OCI-LY3 (cell line): ENCODE results near the gene ESYT2.

ENCODE experiments used
- H2AFZ ChIP-seq: fragments of 200-600, 300-600 bp; shearing (Covaris generic); 2 replicates; pipeline ENCODE4 v1.6.0; 2014; ENCODE audit warnings: antibody characterized with exemption, low read depth, low read length
- H3K27ac ChIP-seq: fragments of 200-600, 300-600 bp; sonication (generic); 2 replicates; pipeline ENCODE4 v1.5.1; 2014; ENCODE audit warnings: mild to moderate bottlenecking, low read length, moderate library complexity, mixed read lengths
- H3K27me3 ChIP-seq: fragments of 200-600, 300-600 bp; sonication (generic); 2 replicates; pipeline ENCODE4 v1.6.1; 2014; ENCODE audit warnings: low read depth, low read length, mixed read lengths
- H3K36me3 ChIP-seq: fragments of 200-600, 300-600 bp; sonication (generic); replicated peaks from 2 replicates; pipeline ENCODE3; 2014; ENCODE audit warnings: low read depth, low read length, mixed read lengths
- H3K4me1 ChIP-seq: fragments of 300-600, 200-600 bp; sonication (generic); 2 replicates; pipeline ENCODE4 v1.6.1; 2014; ENCODE audit warnings: low read length, mixed read lengths
- H3K4me2 ChIP-seq: fragments of 200-600, 300-600 bp; sonication (generic); 2 replicates; pipeline ENCODE4 v1.6.1; 2014; ENCODE audit warnings: low read length, mixed read lengths
- H3K4me3 ChIP-seq: fragments of 300-600, 200-600 bp; sonication (generic); 2 replicates; pipeline ENCODE4 v1.5.1; 2014; ENCODE audit warnings: antibody characterized with exemption, mild to moderate bottlenecking, low read length, moderate library complexity
- H3K79me2 ChIP-seq: fragments of 300-600, 200-600 bp; shearing (Covaris generic); 2 replicates; pipeline ENCODE4 v1.6.1; 2014; ENCODE audit warnings: mild to moderate bottlenecking, low read length, mixed read lengths
- H3K9ac ChIP-seq: fragments of 300-600, 200-600 bp; shearing (Covaris generic); 2 replicates; pipeline ENCODE4 v1.6.0; 2014; ENCODE audit warnings: mild to moderate bottlenecking, low read length, moderate library complexity
- H3K9me3 ChIP-seq: fragments of 200-600, 300-600 bp; shearing (Covaris generic); 2 replicates; pipeline ENCODE4 v1.6.1; 2014; ENCODE audit warnings: low read length, mixed read lengths; ENCODE audit not compliant: insufficient read depth
- H4K20me1 ChIP-seq: fragments of 200-600, 300-600 bp; sonication (generic); 2 replicates; pipeline ENCODE4 v1.6.1; 2016; ENCODE audit warnings: low read length, mixed read lengths; ENCODE audit not compliant: insufficient read depth
- CTCF ChIP-seq: fragments of 200-600, 300-600 bp; sonication (generic); IDR thresholded peaks from 2 replicates; pipeline ENCODE4 v1.5.1; 2014; ENCODE audit warnings: antibody characterized with exemption, low read length, low read depth
- EZH2phosphoT487 ChIP-seq: fragments of 200-600 bp; shearing (Covaris generic); IDR thresholded peaks from 2 replicates; pipeline ENCODE4 v1.6.1; 2018; ENCODE audit warnings: antibody characterized with exemption, mixed run types, low read depth

The ESYT2 gene

GRCh38 chr7:158784270-158784669, 45.0 kb downstream of the ESYT2 start:
- no peak overlapping the region for H3K9ac ChIP-seq
- no peaks in the 10 kb centered on the region for H3K79me2 ChIP-seq
- no peak overlapping the region for H2AFZ ChIP-seq
- no peak overlapping the region for H3K27ac ChIP-seq
- no peak overlapping the region for H3K4me2 ChIP-seq
- TF ChIP-seq EZH2phosphoT487 (no peak), CTCF (no peak)
- no peak overlapping the region for H3K4me3 ChIP-seq
- no peaks in the 10 kb centered on the region for H3K27me3 ChIP-seq
- no peaks in the 10 kb centered on the region for H3K9me3 ChIP-seq
- H3K4me1 ChIP-seq: no peaks in the 10 kb centered on the region
- no peaks in the 10 kb centered on the region for H4K20me1 ChIP-seq
- peaks cover 27% of the 10 kb centered on the region for H3K36me3 ChIP-seq

- Histone ChIP-seq H3K4me3 (no peak overlapping the region), H3K27ac (no peak overlapping the region), H3K27me3 (no peaks in the 10 kb centered on the region), H3K36me3 (peaks cover 27% of the 10 kb centered on the region), H2AFZ (no peak overlapping the region), H4K20me1 (no peaks in the 10 kb centered on the region), H3K4me2 (no peak overlapping the region), H3K4me1 (no peaks in the 10 kb centered on the region), H3K79me2 (no peaks in the 10 kb centered on the region), H3K9ac (no peak overlapping the region), H3K9me3 (no peaks in the 10 kb centered on the region)
- no peak for TF ChIP-seq CTCF
Observed at GRCh38 chr7:158783595-158783994, 45.7 kb downstream of the ESYT2 start.

- H3K4me2 ChIP-seq: no peak overlapping the region
- H3K36me3 ChIP-seq: peaks cover 30% of the 10 kb centered on the region
- H2AFZ ChIP-seq: no peak overlapping the region
- no peaks in the 10 kb centered on the region for H3K4me1 ChIP-seq
- no peak overlapping the region for H3K4me3 ChIP-seq
- H3K79me2 ChIP-seq: no peaks in the 10 kb centered on the region
- no peaks in the 10 kb centered on the region for H3K27me3 ChIP-seq
- TF ChIP-seq EZH2phosphoT487: no peak
- no peaks in the 10 kb centered on the region for H4K20me1 ChIP-seq
- H3K9ac ChIP-seq: no peak overlapping the region
- no peak overlapping the region for H3K27ac ChIP-seq
- H3K9me3 ChIP-seq: no peaks in the 10 kb centered on the region
Observed at GRCh38 chr7:158782761-158783401, 46.4 kb downstream of the ESYT2 start.

GRCh38 chr7:158781974-158782664, 47.2 kb downstream of the ESYT2 start:
- Histone ChIP-seq H3K27me3 (no peaks in the 10 kb centered on the region), H3K79me2 (no peaks in the 10 kb centered on the region), H3K4me3 (no peak overlapping the region), H3K9me3 (no peaks in the 10 kb centered on the region), H3K36me3 (peaks cover 33% of the 10 kb centered on the region), H2AFZ (no peak overlapping the region), H3K4me1 (no peaks in the 10 kb centered on the region), H3K27ac (no peak overlapping the region), H4K20me1 (no peaks in the 10 kb centered on the region), H3K4me2 (no peak overlapping the region), H3K9ac (no peak overlapping the region)
- TF ChIP-seq CTCF (no peak), EZH2phosphoT487 (no peak)
